GM12878 (cell line): ENCODE data around the gene DBNDD2. TPM values are rescaled to one million over a fixed set of nuclear protein-coding genes. Genes with fewer than 3 reads are reported as not detected.

ENCODE experiments used
- ATAC-seq: fragments of 200-7000 bp; cut with Tn5 transposase; 3 replicates; pipeline ENCODE4 v1.9.1; 2020; ENCODE audit warnings: mild to moderate bottlenecking, moderate library complexity
- BruUV-seq: library from RNA; stranded (reverse); fragments of 400-500 nt; replicated peaks from 2 replicates; lab custom pipeline; 2021; lab: Mats Ljungman, UMichigan
- CTCF ChIA-PET: fragments of 300-600 bp; sonication (Branson Sonifier 250); formaldehyde crosslinking; extraction: SDS; loops from one replicate; lab custom pipeline; 2021; ENCODE audit warnings: inconsistent platforms; lab: Yijun Ruan, JAX
- POLR2A ChIA-PET: fragments of 350-600 bp; formaldehyde crosslinking; extraction: SDS; loops from one replicate; lab custom pipeline; 2021; ENCODE audit warnings: inconsistent platforms; lab: Charles Lee
- RAD21 ChIA-PET: fragments of 300-600 bp; sonication (Branson Sonifier 250); formaldehyde crosslinking; loops from one replicate; lab custom pipeline; 2023; ENCODE audit warnings: antibody characterized with exemption; ENCODE audit not compliant: unreplicated experiment; lab: Charles Lee
- SMC1A ChIA-PET: fragments of 300-600 bp; sonication (Branson Sonifier 250); formaldehyde crosslinking; loops from one replicate; lab custom pipeline; 2023; ENCODE audit not compliant: unreplicated experiment, uncharacterized antibody; lab: Charles Lee
- DNase-seq: peaks from one replicate; pipeline ENCODE4 v3.0.0-alpha.2; 2011; ENCODE audit warnings: low read depth, low spot score
- FAIRE-seq: peaks from 3 replicates; lab custom pipeline; 2011; peaks lifted over from hg19 to GRCh38; lab: Jason Lieb, UNC
- H2AFZ ChIP-seq: 2 replicates; pipeline ENCODE4 v1.6.0; 2011; ENCODE audit warnings: low read depth, low read length, control low read depth; ENCODE audit not compliant: control insufficient read depth
- H3K27ac ChIP-seq: 2 replicates; pipeline ENCODE4 v1.5.1; 2011; ENCODE audit warnings: control low read depth; ENCODE audit not compliant: control insufficient read depth, insufficient read depth
- H3K27me3 ChIP-seq, 2 experiments: replicated peaks in 1 of 2; 2 replicates each; pipeline versions ENCODE4 v1.6.0 to v1.6.1; 2011; ENCODE audit warnings: low read length in 1 of 2; ENCODE audit not compliant: control insufficient read depth in 2 of 2, insufficient read depth in 2 of 2
- H3K36me3 ChIP-seq, 2 experiments: 2 replicates each; pipeline ENCODE4 v1.5.1; 2011; ENCODE audit warnings: low read length in 1 of 2; ENCODE audit not compliant: control insufficient read depth in 2 of 2, insufficient read depth in 2 of 2
- H3K4me1 ChIP-seq: 2 replicates; pipeline ENCODE4 v1.6.1; 2011; ENCODE audit warnings: mild to moderate bottlenecking, low read length, moderate library complexity, mixed read lengths; ENCODE audit not compliant: control insufficient read depth, insufficient read depth
- H3K4me2 ChIP-seq: 2 replicates; pipeline ENCODE4 v1.6.0; 2011; ENCODE audit warnings: control low read depth; ENCODE audit not compliant: control insufficient read depth, insufficient read depth
- H3K4me3 ChIP-seq: fragments of 200-600 bp; sonication (generic); 2 replicates; pipeline ENCODE4 v1.5.1; 2016
- H3K79me2 ChIP-seq: 2 replicates; pipeline ENCODE4 v1.6.0; 2011; ENCODE audit warnings: low read length; ENCODE audit not compliant: control insufficient read depth, insufficient read depth
- H3K9ac ChIP-seq: 2 replicates; pipeline ENCODE4 v1.8.0; 2011; ENCODE audit warnings: low read length, control low read depth, mixed read lengths; ENCODE audit not compliant: control insufficient read depth, insufficient read depth
- H3K9me3 ChIP-seq: replicated peaks from 3 replicates; pipeline ENCODE4 v1.5.1; 2011; ENCODE audit warnings: mild to moderate bottlenecking, low read length; ENCODE audit not compliant: control insufficient read depth, insufficient read depth
- H4K20me1 ChIP-seq: 2 replicates; pipeline ENCODE4 v1.6.0; 2011; ENCODE audit not compliant: control insufficient read depth, insufficient read depth
- CBX3 ChIP-seq: fragments of 200-600 bp; sonication (generic); IDR thresholded peaks from 2 replicates; pipeline ENCODE4 v1.6.1; 2016; ENCODE audit warnings: low read depth, borderline replicate concordance
- HDGF ChIP-seq: fragments of 450-650 bp; IDR thresholded peaks from 2 replicates; pipeline ENCODE4 v1.6.1; 2016; ENCODE audit warnings: antibody characterized with exemption
- MLLT1 ChIP-seq: fragments of 450-650 bp; IDR thresholded peaks from 2 replicates; pipeline ENCODE4 v1.6.1; 2016; ENCODE audit warnings: mild to moderate bottlenecking
- NR2F1 ChIP-seq: fragments of 450-650 bp; conservative IDR thresholded peaks from 2 replicates; pipeline ENCODE4 v1.6.1; 2017; ENCODE audit warnings: mild to moderate bottlenecking
- RCOR1 ChIP-seq: conservative IDR thresholded peaks from 2 replicates; pipeline ENCODE4 v1.6.1; 2012; ENCODE audit warnings: low read depth, low read length, improper control_type of control experiment
- ZNF24 ChIP-seq: fragments of 450-650 bp; IDR thresholded peaks from 2 replicates; pipeline ENCODE4 v1.6.1; 2017; ENCODE audit warnings: antibody characterized with exemption, mild to moderate bottlenecking
- WGBS: methylation state at CpG from one replicate; pipeline ENCODE4 v1.1.6; 2016; ENCODE audit warnings: low lambda C conversion rate; ENCODE audit not compliant: insufficient replicate concordance, insufficient coverage; ENCODE audit errors: missing lambda C conversion rate; 5-methylcytosine and 5-hydroxymethylcytosine counted together
- in situ Hi-C: fragments of 300-500 bp; cut with MboI; formaldehyde crosslinking; loops from 9 replicates; pipeline ENCODE4 v1.14.3; 2018; ENCODE audit warnings: mixed read lengths
- intact Hi-C: fragments of 100-400 bp; cut with micrococcal nuclease; formaldehyde crosslinking; loops from one replicate; pipeline ENCODE4 v1.14.2; 2022; ENCODE audit not compliant: unreplicated experiment
- polyA plus RNA-seq, 11 experiments: library from polyadenylated mRNA; depleted of rRNA in 4 of 11; unstranded in 6 of 11; stranded (reverse) in 5 of 11; fragments of >200 nt; fragmentation: Nextera tagmentation in 4 of 11; fragmentation: Illumina TruSeq in 1 of 11; extraction: Ambion mirVana in 4 of 11; extraction: Trizol in 1 of 11; gene quantifications; 1 replicate in 1 of 11; 2 replicates in 10 of 11; pipeline versions ENCODE4 v1.2.1 to v1.2.3, GENCODE V29; 2011 to 2016; ENCODE audit warnings: inconsistent platforms in 2 of 11, missing spikeins in 2 of 11, low read depth in 1 of 11
- total RNA-seq, 4 experiments: library from RNA; depleted of rRNA in 3 of 4; stranded (reverse); fragments of >200 nt in 3 of 4; fragmentation: Illumina TruSeq in 1 of 4; extraction: Trizol in 1 of 4; gene quantifications; 2 replicates each; pipeline versions ENCODE4 v1.2.1 to v1.2.3, GENCODE V29; 2013 to 2021
- TF ChIP-seq, protein P1 (sequence below): fragments of 450-650 bp; conservative IDR thresholded peaks from 2 replicates; pipeline ENCODE4 v1.6.1; 2017; ENCODE audit warnings: mild to moderate bottlenecking, moderate library complexity

DBNDD2 gene
- total and polyA plus RNA-seq, 10 of the 15 experiments (the other 5 are each of a cell fraction or from before 2014, with no cell fraction given): 0.17 to 5.7 (median 0.49) TPM; not detected in 1

GRCh38 chr20:45432294-45432693, 24.2 kb downstream of the DBNDD2 start (continued):
- TF ChIP-seq, protein P1, sequence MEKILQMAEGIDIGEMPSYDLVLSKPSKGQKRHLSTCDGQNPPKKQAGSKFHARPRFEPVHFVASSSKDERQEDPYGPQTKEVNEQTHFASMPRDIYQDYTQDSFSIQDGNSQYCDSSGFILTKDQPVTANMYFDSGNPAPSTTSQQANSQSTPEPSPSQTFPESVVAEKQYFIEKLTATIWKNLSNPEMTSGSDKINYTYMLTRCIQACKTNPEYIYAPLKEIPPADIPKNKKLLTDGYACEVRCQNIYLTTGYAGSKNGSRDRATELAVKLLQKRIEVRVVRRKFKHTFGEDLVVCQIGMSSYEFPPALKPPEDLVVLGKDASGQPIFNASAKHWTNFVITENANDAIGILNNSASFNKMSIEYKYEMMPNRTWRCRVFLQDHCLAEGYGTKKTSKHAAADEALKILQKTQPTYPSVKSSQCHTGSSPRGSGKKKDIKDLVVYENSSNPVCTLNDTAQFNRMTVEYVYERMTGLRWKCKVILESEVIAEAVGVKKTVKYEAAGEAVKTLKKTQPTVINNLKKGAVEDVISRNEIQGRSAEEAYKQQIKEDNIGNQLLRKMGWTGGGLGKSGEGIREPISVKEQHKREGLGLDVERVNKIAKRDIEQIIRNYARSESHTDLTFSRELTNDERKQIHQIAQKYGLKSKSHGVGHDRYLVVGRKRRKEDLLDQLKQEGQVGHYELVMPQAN: no peak

DNA sequence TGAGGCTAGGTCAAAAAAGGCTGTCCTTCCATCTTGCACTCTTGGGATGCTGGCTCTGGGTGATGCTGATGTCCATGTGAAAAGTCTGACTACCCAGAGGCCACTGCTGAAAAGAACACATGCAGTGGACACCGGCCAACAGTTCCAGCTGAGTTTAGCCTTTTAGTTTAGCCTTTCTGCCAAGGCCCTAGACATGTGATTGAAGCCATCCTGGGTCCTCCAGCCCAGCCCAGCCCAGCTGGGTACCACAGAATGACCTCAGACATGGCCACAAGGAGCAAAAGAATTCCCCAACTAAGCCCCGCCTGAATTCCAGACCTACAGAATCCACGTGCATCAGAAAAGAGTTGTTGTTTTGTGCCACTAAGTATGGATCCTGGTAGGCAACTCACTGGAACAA, 25.2 kb downstream of the DBNDD2 start:
- no peaks in the 10 kb centered on the region for H3K27me3 ChIP-seq
- FAIRE-seq: no peak
- ChIA-PET POLR2A (no interaction called here), SMC1A (interaction anchor here (10.5 kb wide), 1 partner anchor 65 kb away, joined by 440 read pairs; the partner anchor contains the start of genes SYS1 and TP53TG5), CTCF (interaction anchor here (0.6 to 13.9 kb wide), 4 partner anchors 15 to 65 kb away, joined by 3 to 685 read pairs (median 78); partner anchors contain the start of genes PIGT and SYS1), RAD21 (interaction anchor here (1.2 to 2.0 kb wide), 3 partner anchors 60 to 70 kb away, joined by 3 to 8 read pairs (median 8); partner anchors contain the start of gene SYS1)
- H2AFZ ChIP-seq: no peak overlapping the region
- H3K79me2 ChIP-seq: no peaks in the 10 kb centered on the region
- 74% methylated on average over 3 of the region's 3 CpGs for WGBS
- no peaks in the 10 kb centered on the region for H4K20me1 ChIP-seq
- H3K4me3 ChIP-seq: no peak overlapping the region
- DNase-seq: no peak
- H3K4me2 ChIP-seq: no peak overlapping the region
- no peaks in the 10 kb centered on the region; the same call in 2 of the 3 replicates for H3K9me3 ChIP-seq
- no TSS peak for BruUV-seq
- in situ Hi-C loops (no loop called here), intact Hi-C loops (loop anchor here (2.0 kb wide), 1 partner anchor 17 kb away; the partner anchor contains the start of gene PIGT)
- peaks cover 18% of the 10 kb centered on the region for H3K4me1 ChIP-seq
- no peak overlapping the region for H3K27ac ChIP-seq
- TF ChIP-seq NR2F1: no peak
- TF ChIP-seq CBX3: no peak
- no peak for TF ChIP-seq MLLT1
- no peak for TF ChIP-seq RCOR1
- TF ChIP-seq HDGF: no peak
- no peak for TF ChIP-seq ZNF24
- no peaks in the 10 kb centered on the region for H3K36me3 ChIP-seq
- H3K9ac ChIP-seq: no peak overlapping the region
- ATAC-seq: no peak
